22Rv1 (cell line): ENCODE data around the gene PTF1A.

Experiments
- H3K27ac ChIP-seq: fragments of 450-650 bp; 2 replicates; pipeline ENCODE4 v1.5.1; 2017
- CTCF ChIP-seq: fragments of 450-650 bp; IDR thresholded peaks from 2 replicates; pipeline ENCODE4 v1.5.1; 2017; ENCODE audit warnings: mild to moderate bottlenecking
- ZFX ChIP-seq: fragments of 450-650 bp; IDR thresholded peaks from 2 replicates; pipeline ENCODE4 v1.6.1; 2017; ENCODE audit warnings: antibody characterized with exemption, borderline replicate concordance

Gene PTF1A

GRCh38 chr10:23191764-23192711 is at the start of gene PTF1A:
TSS of gene PTF1A (plus strand) at chr10:23192312. CDS start at chr10:23192531, 219 bp downstream.
- H3K27ac ChIP-seq = no peak within 1 kb of the TSS
- TF ChIP-seq CTCF (no peak), ZFX (no peak)

GRCh38 chr10:23146258-23146657 is 45.9 kb upstream of the PTF1A start:
- H3K27ac ChIP-seq = no peak overlapping the region
- TF ChIP-seq CTCF = no peak
- no peak for TF ChIP-seq ZFX

- no peak for TF ChIP-seq CTCF
- no peak for TF ChIP-seq ZFX
- no peak overlapping the region for H3K27ac ChIP-seq
Observed at GRCh38 chr10:23147035-23147434, 45.1 kb upstream of the PTF1A start.

GRCh38 chr10:23148214-23148613 is 43.9 kb upstream of the PTF1A start:
- TF ChIP-seq CTCF (no peak), ZFX (no peak)
- no peak overlapping the region for H3K27ac ChIP-seq

GRCh38 chr10:23150091-23150490 is 42.0 kb upstream of the PTF1A start:
- no peak overlapping the region for H3K27ac ChIP-seq
- TF ChIP-seq CTCF = no peak
- TF ChIP-seq ZFX = no peak

GRCh38 chr10:23150610-23151009 is 41.5 kb upstream of the PTF1A start:
- no peak overlapping the region for H3K27ac ChIP-seq
- no peak for TF ChIP-seq CTCF
- no peak for TF ChIP-seq ZFX

- no peak overlapping the region for H3K27ac ChIP-seq
- no peak for TF ChIP-seq CTCF
- no peak for TF ChIP-seq ZFX
Observed at GRCh38 chr10:23151071-23151470, 41.0 kb upstream of the PTF1A start.
